Tibial artery (tissue), 4 donors: ENCODE results near the gene CCR9.

Experiments
- DNase-seq, 2 donors: peaks; one replicate each; pipeline ENCODE4 v3.0.0-alpha.2; 2019
- H3K27ac ChIP-seq, 2 donors: fragments of 200-600 bp; sonication (generic) in 1 of 2; 1 replicate in 1 of 2; 2 replicates in 1 of 2; pipeline ENCODE4 v1.5.1; 2018 to 2019; ENCODE audit warnings: mild to moderate bottlenecking in 1 of 2
- H3K27me3 ChIP-seq, 2 donors: fragments of 200-600 bp; sonication (generic) in 1 of 2; one replicate each; pipeline versions ENCODE4 v1.5.1 to v1.6.0; 2016 to 2019
- H3K36me3 ChIP-seq, 3 donors: fragments of 200-600 bp; sonication (generic) in 2 of 3; one replicate each; pipeline ENCODE4 v1.5.1; 2016 to 2019; ENCODE audit warnings: mild to moderate bottlenecking in 2 of 3
- H3K4me1 ChIP-seq, 4 donors: fragments of 200-600 bp; sonication (generic) in 2 of 4; 1 replicate in 3 of 4; 2 replicates in 1 of 4; pipeline ENCODE4 v1.5.1; 2016 to 2019
- H3K4me3 ChIP-seq, 2 donors: fragments of 200-600 bp; sonication (generic) in 1 of 2; 1 replicate in 1 of 2; 2 replicates in 1 of 2; pipeline ENCODE4 v1.5.1; 2018 to 2019; ENCODE audit warnings: mild to moderate bottlenecking in 2 of 2
- H3K9me3 ChIP-seq, 3 donors: fragments of 200-600 bp; sonication (generic) in 1 of 3; one replicate each; pipeline ENCODE4 v1.5.1; 2016 to 2019
- CTCF ChIP-seq, 2 experiments: fragments of 200-600 bp in 1 of 2; fragments of 450-650 bp in 1 of 2; IDR thresholded peaks; one replicate each; pipeline ENCODE4 v1.5.1; 2017 to 2019; ENCODE audit warnings: antibody characterized with exemption in 2 of 2, mild to moderate bottlenecking in 1 of 2, moderate library complexity in 1 of 2
- intact Hi-C: fragments of 100-400 bp; cut with DNase I; formaldehyde crosslinking; loops from one replicate; pipeline ENCODE4 v1.15.0; 2023; ENCODE audit warnings: low total_unique reads

The CCR9 gene

DNA sequence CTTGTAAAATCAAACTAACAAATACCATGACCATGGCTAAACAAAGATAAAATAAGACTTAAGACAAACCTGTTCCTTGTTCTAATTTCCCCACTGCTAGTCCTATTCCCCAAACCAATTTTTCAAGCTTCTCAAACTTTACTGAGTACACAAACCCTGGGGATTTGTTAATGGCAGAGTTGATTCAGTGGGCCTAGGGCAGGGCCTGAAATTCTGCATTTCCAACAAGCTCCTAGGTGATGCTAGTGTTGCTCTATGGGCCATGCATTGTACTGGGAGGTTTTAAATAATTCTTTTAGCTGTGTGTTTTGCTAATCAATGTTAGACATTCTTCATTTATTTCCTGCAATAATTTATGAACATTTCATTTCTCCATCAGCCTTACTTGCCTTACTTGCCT is 13.3 kb upstream of the CCR9 start:
- no peak overlapping the region for H3K4me3 ChIP-seq
- intact Hi-C loops: no loop called here
- no peak overlapping the region for H3K27ac ChIP-seq
- H3K4me1 ChIP-seq: no peaks in the 10 kb centered on the region
- TF ChIP-seq CTCF (IDR thresholded peaks at IDR 0.05): no peak
- no peaks in the 10 kb centered on the region for H3K9me3 ChIP-seq
- no peak for DNase-seq
- no peaks in the 10 kb centered on the region for H3K27me3 ChIP-seq
- no peaks in the 10 kb centered on the region for H3K36me3 ChIP-seq

DNA sequence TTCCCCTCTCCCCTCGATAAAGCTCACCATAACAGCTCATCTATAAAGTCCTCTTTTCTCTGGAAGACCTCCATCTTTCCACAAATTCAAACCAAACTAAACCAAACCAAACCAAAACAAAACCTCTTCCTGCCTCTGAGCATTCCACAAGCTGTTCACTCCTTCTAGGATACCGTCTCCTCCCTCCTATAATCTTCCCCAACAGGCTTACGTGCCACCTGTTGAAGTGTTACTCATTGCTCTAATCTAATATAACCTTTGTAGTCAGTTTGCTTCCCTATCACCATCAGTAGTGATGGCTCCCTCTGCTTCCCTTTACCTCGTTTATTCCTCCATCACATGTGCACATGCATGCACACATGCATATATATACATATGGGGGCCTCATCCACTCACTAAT is 12.7 kb upstream of the CCR9 start:
- no peaks in the 10 kb centered on the region for H3K36me3 ChIP-seq
- no peak overlapping the region for H3K27ac ChIP-seq
- H3K4me1 ChIP-seq: no peaks in the 10 kb centered on the region
- H3K27me3 ChIP-seq: no peaks in the 10 kb centered on the region
- intact Hi-C loops: no loop called here
- H3K4me3 ChIP-seq: no peak overlapping the region
- no peak for DNase-seq
- no peaks in the 10 kb centered on the region for H3K9me3 ChIP-seq
- no peak for TF ChIP-seq CTCF (IDR thresholded peaks at IDR 0.05)

- intact Hi-C loops: no loop called here
- Histone ChIP-seq H3K27me3 (no peaks in the 10 kb centered on the region), H3K4me1 (no peaks in the 10 kb centered on the region), H3K9me3 (no peaks in the 10 kb centered on the region), H3K27ac (no peak overlapping the region), H3K4me3 (no peak overlapping the region), H3K36me3 (no peaks in the 10 kb centered on the region)
- TF ChIP-seq CTCF (IDR thresholded peaks at IDR 0.05): no peak
- no peak for DNase-seq
These were observed 11.5 kb upstream of the CCR9 start for GRCh38 chr3:45874677-45875346.

DNA sequence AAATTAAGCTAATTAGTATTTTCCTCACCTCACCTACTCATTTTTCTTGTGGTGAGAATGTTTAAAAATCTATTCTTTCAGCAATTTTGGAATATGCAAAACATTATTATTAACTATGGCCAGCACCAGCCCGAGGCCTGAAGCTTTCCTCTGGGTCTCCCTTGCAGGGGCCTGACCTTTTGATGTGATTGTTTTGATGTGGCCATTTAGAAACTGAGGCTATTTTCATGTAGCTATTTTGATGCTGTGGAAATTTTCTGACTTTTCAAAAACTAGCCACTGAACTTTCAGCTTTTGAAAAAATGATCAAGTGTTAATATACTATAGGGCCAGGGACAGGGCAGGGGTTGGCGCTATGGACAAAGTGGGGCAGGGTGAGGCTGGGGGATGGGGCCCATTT is 8.2 kb upstream of the CCR9 start:
- no peak overlapping the region for H3K4me3 ChIP-seq
- no peaks in the 10 kb centered on the region for H3K9me3 ChIP-seq
- intact Hi-C loops: no loop called here
- TF ChIP-seq CTCF (IDR thresholded peaks at IDR 0.05): no peak
- no peak for DNase-seq
- H3K4me1 ChIP-seq: no peaks in the 10 kb centered on the region
- H3K27ac ChIP-seq: no peak overlapping the region
- no peaks in the 10 kb centered on the region for H3K36me3 ChIP-seq
- no peaks in the 10 kb centered on the region for H3K27me3 ChIP-seq

- DNase-seq: no peak
- no peak overlapping the region for H3K4me3 ChIP-seq
- no peaks in the 10 kb centered on the region for H3K36me3 ChIP-seq
- no peak for TF ChIP-seq CTCF (IDR thresholded peaks at IDR 0.05)
- H3K27me3 ChIP-seq: no peaks in the 10 kb centered on the region
- H3K9me3 ChIP-seq: no peaks in the 10 kb centered on the region
- no peaks in the 10 kb centered on the region for H3K4me1 ChIP-seq
- no peak overlapping the region for H3K27ac ChIP-seq
- intact Hi-C loops: no loop called here
These were observed 5.6 kb upstream of the CCR9 start for GRCh38 chr3:45880725-45881077.
